ENCODE results near the gene CDA.

Gene CDA

GRCh38 chr1:20658166-20658915 is 69.4 kb downstream of the CDA start:
- DNase-seq = no peak

- no peak for DNase-seq
These were observed 71.5 kb downstream of the CDA start for GRCh38 chr1:20660363-20660762.

- no peak for DNase-seq
These were observed 71.9 kb downstream of the CDA start for GRCh38 chr1:20660847-20661206.

GRCh38 chr1:20661207-20662109 is 72.6 kb downstream of the CDA start, which contains the start of gene DDOST:
TSS of gene DDOST (minus strand) at chr1:20661369. CDS start at chr1:20661350, 19 bp downstream.
- DNase-seq = peak; percentile 98

- no peak for DNase-seq
These were observed 73.2 kb downstream of the CDA start for GRCh38 chr1:20662110-20662475.

- no peak for DNase-seq
These were observed 74.5 kb downstream of the CDA start for GRCh38 chr1:20663365-20663764.

- no peak for DNase-seq
These were observed 75.2 kb downstream of the CDA start for GRCh38 chr1:20663969-20664715.

- DNase-seq = no peak
These were observed 76.8 kb downstream of the CDA start for GRCh38 chr1:20665726-20666125.

- DNase-seq = no peak
These were observed 77.2 kb downstream of the CDA start for GRCh38 chr1:20666146-20666545.

GRCh38 chr1:20666804-20667203 is 77.9 kb downstream of the CDA start:
- DNase-seq = no peak

Measured in NCI-H446 treated with DMSO at 0.1 percent for 48 hours (cell line).